Panc1 (cell line): ENCODE results near the gene CYP2J2.

Source experiments
- REST ChIP-seq, 2 experiments: IDR thresholded peaks; 2 replicates each; pipeline ENCODE4 v1.6.1; 2011 to 2012; ENCODE audit warnings: low read depth in 2 of 2, control low read depth in 1 of 2, low read length in 1 of 2, mild to moderate bottlenecking in 1 of 2, moderate library complexity in 1 of 2; ENCODE audit not compliant: insufficient read depth in 1 of 2
- SIN3A ChIP-seq: IDR thresholded peaks from 2 replicates; pipeline ENCODE4 v1.6.1; 2012; ENCODE audit warnings: low read depth, mild to moderate bottlenecking, low read length, moderate library complexity, borderline replicate concordance; ENCODE audit not compliant: insufficient read depth
- TF ChIP-seq, protein P1 (sequence below): fragments of 450-650 bp; IDR thresholded peaks from 2 replicates; pipeline ENCODE4 v1.5.1; 2017; ENCODE audit warnings: mild to moderate bottlenecking

DNA sequence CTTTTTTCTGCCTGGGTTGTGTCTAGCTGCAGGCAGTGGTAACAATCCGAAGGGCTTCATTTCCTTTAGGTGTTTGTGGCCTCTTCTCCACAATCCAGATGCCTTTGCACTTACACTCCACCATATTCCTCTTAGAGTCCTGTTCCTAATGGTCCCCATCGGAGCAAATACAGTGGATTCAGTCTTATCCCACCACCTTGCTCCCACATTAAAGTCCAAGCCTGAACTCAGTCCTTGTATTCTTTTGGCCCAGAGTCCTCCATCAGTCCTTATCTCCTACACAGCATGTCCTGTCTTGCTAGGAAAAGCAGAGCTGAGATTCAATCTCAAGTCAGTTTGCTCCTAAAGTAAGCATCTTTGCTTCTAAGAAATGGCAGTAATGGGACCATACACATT lies 8.8 kb downstream of the CYP2J2 start:
- TF ChIP-seq, protein P1, sequence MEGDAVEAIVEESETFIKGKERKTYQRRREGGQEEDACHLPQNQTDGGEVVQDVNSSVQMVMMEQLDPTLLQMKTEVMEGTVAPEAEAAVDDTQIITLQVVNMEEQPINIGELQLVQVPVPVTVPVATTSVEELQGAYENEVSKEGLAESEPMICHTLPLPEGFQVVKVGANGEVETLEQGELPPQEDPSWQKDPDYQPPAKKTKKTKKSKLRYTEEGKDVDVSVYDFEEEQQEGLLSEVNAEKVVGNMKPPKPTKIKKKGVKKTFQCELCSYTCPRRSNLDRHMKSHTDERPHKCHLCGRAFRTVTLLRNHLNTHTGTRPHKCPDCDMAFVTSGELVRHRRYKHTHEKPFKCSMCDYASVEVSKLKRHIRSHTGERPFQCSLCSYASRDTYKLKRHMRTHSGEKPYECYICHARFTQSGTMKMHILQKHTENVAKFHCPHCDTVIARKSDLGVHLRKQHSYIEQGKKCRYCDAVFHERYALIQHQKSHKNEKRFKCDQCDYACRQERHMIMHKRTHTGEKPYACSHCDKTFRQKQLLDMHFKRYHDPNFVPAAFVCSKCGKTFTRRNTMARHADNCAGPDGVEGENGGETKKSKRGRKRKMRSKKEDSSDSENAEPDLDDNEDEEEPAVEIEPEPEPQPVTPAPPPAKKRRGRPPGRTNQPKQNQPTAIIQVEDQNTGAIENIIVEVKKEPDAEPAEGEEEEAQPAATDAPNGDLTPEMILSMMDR, result no peak
- no peak for TF ChIP-seq REST (IDR thresholded peaks at IDR 0.05; ENCODE audit: insufficient read depth in 1 of 2, low read depth in 2 of 2, low read length in 1 of 2)
- TF ChIP-seq SIN3A, result no peak
